ENCODE measurements around the gene BRD1.

The BRD1 gene

GRCh38 chr22:49749227-49749626 is 78.4 kb downstream of the BRD1 start:
- no peak for DNase-seq

DNA sequence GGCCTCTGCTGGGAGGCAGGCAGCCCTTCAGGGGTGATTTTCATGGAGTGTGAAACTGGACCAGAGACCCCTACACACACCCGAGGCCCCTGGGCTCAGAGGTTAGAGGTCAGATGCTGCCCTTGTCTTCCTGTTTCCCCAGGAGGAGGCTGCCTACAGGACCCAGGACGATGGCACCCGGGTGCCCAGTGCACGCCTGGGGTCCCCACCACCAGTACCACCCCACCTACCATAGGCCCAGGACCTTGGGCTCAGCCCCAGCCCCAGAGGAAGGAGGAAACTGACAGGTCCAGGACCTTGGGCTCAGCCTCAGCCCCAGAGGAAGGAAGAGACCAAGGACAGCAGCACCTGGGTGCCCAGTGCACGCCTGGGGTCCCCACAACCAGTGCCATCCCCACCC is 79.2 kb downstream of the BRD1 start:
- no peak for DNase-seq

DNA sequence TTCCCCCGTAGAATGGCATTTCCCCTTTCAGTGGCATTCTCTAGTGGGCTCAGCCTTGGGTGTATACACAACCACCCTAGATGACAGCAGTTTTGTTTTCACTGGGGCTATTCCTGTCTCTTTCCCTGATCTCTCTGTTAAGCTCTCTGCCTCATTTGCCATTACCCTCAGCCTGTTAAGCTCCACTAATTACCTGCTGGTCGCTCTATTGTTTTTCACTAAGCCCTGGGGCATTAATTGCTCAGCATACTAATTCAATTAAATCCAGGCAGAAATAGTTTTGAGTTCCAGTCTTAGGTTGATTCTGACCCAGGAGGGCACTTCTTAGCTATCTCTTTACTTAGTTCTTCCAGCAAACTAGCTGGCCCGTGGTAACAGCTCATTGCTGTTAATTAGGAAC is 80.0 kb downstream of the BRD1 start:
- no peak for DNase-seq

DNA sequence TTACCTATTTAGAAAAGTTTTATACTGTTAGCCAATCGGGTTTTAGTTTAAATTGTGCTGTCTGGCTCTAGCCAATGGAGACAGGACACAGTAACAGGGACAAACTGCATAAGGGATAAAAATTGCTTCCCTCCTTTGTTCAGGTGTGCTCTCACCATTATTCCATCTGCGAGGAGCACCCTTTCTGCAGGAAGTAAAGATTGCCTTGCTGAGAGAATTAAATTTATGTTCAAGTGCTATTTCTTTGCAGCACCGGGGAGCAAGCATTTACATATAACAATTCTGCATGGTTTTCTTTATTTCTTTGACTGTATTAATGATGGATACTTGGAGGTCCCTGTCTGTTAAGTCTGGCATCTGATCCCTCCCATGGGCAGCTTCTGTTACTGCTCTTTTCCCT is 80.5 kb downstream of the BRD1 start:
- DNase-seq: no peak

GRCh38 chr22:49746065-49746464 is 81.6 kb downstream of the BRD1 start:
- no peak for DNase-seq

GRCh38 chr22:49740242-49740641 is 87.4 kb downstream of the BRD1 start:
- no peak for DNase-seq

DNA sequence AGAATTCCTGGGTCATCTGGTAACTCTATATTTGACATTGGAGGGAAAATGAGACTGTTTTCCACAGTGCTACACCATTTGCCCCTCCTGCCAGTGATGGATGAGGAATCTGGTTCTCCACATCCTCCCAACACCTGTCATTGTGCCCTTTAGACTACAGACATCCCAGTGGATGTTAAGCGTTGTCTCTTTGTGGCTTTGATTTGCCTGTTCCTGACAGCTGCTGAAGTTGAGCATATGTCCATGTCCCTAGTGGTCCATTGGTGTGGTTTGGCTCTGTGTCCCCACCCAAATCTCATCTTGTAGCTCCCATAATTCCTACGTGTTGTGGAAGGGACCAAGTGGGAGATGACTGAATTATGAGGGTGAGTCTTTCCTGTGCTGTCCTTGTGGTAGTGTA is 88.5 kb downstream of the BRD1 start:
- DNase-seq: no peak

DNA sequence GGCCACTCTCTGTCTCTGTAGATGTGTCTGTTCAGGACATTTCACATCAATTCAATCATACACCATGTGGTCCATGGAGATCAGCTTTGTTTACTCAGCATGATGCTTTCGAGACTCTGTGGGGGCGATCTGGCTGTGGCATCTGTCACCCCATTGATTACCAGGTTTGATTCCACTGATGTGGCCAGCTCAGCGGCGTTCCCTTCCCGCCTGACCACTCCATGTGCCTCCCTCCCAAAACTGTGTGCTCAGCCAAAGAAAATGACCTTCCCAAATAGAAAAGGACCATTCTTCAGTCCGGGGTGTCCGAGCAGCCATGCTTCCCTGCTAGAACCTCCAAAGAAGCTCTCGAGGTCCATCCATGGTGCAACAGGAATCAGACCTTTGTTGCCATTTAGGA is 89.1 kb downstream of the BRD1 start:
- no peak for DNase-seq

DNA sequence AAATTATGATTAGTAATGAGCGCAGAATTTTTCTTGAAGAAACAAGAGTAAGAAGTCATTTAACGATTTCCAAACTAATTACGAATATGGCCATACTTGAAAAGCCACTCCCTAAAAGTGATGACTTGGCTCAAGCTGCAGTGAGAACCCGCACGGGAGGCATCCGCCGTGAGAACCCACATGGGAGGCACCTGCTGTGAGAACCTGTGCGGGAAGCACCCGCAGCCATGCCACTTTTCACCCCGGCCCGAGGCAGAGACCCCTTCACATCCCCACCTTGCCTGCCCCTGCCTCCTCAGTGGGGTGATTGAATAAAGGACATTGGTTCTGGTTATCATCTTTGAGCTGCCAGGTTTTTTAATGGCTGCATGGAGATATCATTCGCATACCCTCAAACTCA is 89.7 kb downstream of the BRD1 start:
- DNase-seq: no peak

GRCh38 chr22:49737101-49737551 is 90.5 kb downstream of the BRD1 start:
- DNase-seq: no peak

DNA sequence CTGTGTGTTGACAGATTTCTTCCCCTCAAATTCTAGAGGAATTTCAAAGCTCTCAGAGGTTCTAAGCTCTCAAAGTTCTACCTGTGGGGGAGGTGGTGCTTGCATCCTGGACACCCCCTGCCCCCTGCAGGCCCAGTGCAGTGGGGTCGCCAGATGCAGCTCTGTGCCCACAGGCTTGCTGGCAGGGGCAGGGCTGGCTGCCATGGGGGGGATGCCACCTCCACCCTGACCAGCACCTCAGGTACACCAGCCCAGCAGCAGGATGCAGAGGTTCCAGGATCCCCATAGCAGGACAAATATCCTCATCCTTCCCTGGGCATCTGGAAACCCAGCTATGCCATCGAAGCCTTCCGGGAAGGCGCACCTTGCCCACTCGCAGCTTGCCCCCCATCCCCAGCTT is 91.1 kb downstream of the BRD1 start:
- DNase-seq: no peak

DNA sequence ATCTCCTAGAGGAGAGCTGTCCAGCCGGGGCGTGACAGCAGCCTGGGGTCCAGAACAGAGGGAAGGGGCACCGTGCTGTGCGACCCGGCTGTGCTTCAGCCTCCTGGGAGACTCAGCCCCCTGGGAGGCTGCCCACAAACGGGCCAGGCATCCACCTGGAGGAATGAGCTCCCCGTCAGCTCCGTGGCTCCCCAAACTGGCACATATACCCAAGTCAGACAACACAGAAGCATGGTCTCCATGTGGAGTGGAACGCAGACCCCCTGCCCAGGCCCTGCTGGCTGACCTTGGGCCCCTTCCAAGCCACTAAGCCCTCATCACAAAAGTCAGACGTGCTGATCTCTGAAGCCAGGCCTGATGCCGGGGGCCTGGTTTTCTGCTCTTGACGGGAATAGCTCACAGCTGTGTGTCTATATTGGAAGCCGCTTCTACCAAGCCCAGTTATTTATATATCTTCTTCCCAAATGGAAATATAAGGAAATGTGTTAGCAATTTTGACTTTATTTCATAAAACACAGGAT is 91.7 kb downstream of the BRD1 start:
- no peak for DNase-seq

- no peak for DNase-seq
These were observed 92.2 kb downstream of the BRD1 start for GRCh38 chr22:49735411-49735900.

- no peak for DNase-seq
These were observed 92.8 kb downstream of the BRD1 start for GRCh38 chr22:49734882-49735281.

- DNase-seq: no peak
These were observed 93.3 kb downstream of the BRD1 start for GRCh38 chr22:49734390-49734789.

DNA sequence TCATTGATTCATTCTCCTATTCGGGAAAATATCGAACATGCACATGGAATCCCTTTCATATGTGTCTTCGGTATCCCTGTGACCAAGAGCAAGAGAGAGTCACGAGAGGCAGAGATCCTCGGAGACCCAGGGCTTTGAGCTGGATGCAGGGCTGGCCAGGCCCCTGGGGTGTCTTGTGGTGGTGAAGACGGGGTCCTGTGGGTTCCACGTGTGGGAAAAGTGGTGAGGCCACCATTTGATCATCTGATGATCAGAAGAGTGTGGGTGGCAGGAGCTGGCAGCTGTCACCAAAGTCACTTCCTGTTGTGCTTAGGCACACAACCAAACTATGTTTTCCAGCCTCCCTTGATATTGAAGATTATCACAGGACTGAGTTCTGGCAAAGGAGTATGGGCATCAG is 94.0 kb downstream of the BRD1 start:
- no peak for DNase-seq

DNA sequence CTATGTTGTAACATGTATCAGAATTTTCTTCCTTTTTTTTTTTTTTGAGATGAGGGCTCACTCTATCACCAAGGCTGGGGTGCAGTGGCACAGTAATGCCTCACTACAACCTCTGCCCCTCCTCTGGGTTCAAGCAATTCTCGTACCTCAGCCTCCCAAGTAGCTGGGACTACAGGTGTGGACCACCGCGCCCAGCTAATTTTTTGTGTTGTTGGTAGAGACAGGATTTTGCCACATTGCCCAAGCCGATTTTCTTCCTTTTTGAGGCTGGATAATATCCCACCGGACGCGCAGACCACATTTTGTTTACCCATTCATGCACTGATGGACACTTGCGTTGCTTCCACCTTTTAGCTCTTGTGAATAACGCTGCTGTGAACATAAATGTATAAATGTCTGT is 97.0 kb downstream of the BRD1 start:
- no peak for DNase-seq

- DNase-seq: no peak
These were observed 99.0 kb downstream of the BRD1 start for GRCh38 chr22:49728570-49729271.

- DNase-seq: no peak
These were observed 99.6 kb downstream of the BRD1 start for GRCh38 chr22:49727881-49728569.

GRCh38 chr22:49727191-49727880 is 100.3 kb downstream of the BRD1 start:
- DNase-seq: no peak

GRCh38 chr22:49726701-49727101 is 101.0 kb downstream of the BRD1 start:
- DNase-seq: no peak

- DNase-seq: no peak
These were observed 101.5 kb downstream of the BRD1 start for GRCh38 chr22:49726022-49726681.

- no peak for DNase-seq
These were observed 102.2 kb downstream of the BRD1 start for GRCh38 chr22:49725516-49725915.

All from HCEC 1CT (cell line).